Measurements from ENCODE around the gene TMEM140.
"Not testable (repeated sequence)": the region's sequence is repeated elsewhere in the genome, so short reads cannot be mapped to it uniquely, and the experiment has no call there.

The TMEM140 gene

GRCh38 chr7:135159359-135160085 lies 11.7 kb downstream of the TMEM140 start:
- no peak for DNase-seq

- DNase-seq = no peak
Observed at GRCh38 chr7:135160098-135160857, 12.4 kb downstream of the TMEM140 start.

DNA sequence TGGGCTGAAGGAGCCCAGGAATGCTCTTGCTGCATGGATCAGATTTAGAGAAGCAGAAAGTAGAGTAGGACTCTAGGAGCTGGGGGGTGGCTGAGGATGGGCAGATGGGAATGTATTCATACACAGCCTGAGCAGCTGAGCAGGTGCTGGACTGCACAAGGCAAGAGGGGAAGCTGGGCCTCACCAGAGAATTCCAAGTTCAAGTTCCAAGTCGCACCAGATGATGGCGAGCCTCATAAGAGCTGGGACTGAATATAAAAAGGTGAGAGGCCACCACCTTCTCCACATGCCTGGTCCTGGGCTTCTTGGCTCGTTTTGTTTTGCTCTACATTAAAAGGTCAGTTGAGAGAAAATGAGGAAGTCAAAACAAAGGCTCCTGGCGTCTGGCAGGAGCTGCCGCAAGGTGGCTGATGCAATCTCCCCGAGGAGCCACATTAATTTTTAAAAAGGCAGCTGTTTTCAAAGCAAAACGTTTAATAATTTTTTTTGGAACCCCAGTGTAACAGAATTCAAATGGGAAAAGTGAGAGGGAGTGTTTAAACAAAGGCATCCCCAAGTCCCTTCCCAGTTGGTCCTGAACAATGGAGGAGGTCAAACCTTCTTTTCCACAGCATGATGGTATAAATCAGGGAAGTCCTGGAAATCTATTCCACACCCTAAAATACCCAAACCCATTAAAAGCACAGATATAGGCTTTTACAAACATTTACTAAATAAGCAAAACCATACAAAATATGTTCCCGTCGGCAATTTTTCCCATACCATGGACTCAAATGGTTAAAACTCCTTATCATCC lies 13.2 kb downstream of the TMEM140 start:
- DNase-seq = no peak

GRCh38 chr7:135161669-135162068 lies 13.8 kb downstream of the TMEM140 start:
- no peak for DNase-seq

- no peak for DNase-seq
Observed at GRCh38 chr7:135162382-135163001, 14.6 kb downstream of the TMEM140 start.

- no peak for DNase-seq
Observed at GRCh38 chr7:135164357-135165061, 16.6 kb downstream of the TMEM140 start.

- no peak for DNase-seq
Observed at GRCh38 chr7:135165862-135166261, 18.0 kb downstream of the TMEM140 start.

- DNase-seq = no peak
Observed at GRCh38 chr7:135166338-135166990, 18.6 kb downstream of the TMEM140 start.

DNA sequence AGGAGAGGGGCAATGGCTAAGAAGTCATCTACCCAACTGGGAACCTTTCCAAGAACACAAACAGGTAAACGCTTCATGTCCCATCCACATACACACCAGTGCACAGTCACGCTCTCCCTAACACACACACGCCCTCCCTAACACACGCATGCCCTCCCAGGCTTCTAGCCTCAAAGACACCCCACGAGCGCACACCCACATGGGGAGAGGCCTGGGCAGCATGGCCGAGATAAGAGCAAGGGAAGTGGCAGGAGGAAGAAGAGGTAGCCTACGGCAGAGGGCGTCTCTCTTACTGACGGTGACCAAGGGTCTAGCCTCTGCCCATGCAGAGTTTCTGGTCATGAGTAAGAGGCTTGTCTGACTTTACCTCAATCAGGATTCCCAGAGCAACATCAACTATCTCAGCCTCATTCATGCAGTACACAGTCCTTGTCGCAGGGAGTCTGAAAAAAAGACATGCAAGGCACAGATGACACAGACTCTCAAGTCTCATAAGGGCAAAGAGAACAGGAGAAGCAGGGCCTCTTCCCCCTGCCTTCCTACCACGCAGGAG lies 19.6 kb downstream of the TMEM140 start:
- DNase-seq = no peak

GRCh38 chr7:135168001-135168400 lies 20.1 kb downstream of the TMEM140 start:
- no peak for DNase-seq

- no peak for DNase-seq
Observed at GRCh38 chr7:135168489-135169140, 20.7 kb downstream of the TMEM140 start.

- peak; percentile 38 to 50 for DNase-seq
Observed at GRCh38 chr7:135169141-135169963, 21.5 kb downstream of the TMEM140 start.

- DNase-seq = no peak
Observed at GRCh38 chr7:135169964-135170273, 22.0 kb downstream of the TMEM140 start.

- DNase-seq = peak; percentile 79 to 92
Observed at GRCh38 chr7:135170274-135170997, 22.6 kb downstream of the TMEM140 start, which contains the start of gene CYREN. Gene CYREN, minus strand, starts transcription at chr7:135170707. Its CDS starts 1,785 bp downstream, at chr7:135168922.

- not testable (repeated sequence) for DNase-seq
Observed at GRCh38 chr7:135170998-135171481, 23.2 kb downstream of the TMEM140 start.

DNA sequence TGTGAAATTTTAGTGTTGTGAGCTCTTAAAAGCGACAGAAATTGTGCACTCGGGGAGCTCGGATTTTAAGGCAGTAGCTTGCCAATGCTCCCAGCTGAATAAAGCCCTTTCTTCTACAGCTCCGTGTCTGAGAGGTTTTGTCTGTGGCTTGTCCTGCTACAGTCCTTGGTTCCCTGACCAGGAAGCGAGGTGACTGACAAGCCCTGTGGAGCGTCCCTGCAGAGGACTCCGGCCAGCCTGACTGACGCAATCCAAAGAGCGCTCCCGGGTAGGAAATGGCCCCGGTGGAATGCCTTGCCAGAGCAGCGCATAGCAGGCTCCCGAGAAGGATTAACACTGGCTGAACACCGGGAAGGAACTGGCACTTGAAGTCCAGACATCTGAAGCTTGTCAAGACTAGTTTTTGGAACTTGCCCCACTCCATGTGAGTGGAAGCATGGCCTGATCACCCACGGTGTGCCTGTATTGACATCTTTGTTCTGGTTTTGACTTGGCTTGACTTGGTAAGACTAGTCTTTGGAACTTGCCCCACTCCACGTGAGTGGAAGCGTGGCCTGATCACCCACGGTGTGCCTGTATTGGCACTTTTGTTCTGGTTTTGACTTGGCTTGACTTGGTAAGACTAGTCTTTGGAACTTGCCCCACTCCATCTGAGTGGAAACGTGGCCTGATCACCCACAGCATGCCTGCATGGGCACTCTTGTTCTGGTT lies 23.9 kb downstream of the TMEM140 start:
- not testable (repeated sequence) for DNase-seq

- DNase-seq = not testable (repeated sequence)
Observed at GRCh38 chr7:135173916-135174315, 26.0 kb downstream of the TMEM140 start.

GRCh38 chr7:135174941-135175340 lies 27.1 kb downstream of the TMEM140 start:
- no peak for DNase-seq
